Astrocyte (in vitro differentiated cells and primary cell): ENCODE results near the gene SMC3. TPM values are rescaled to one million over a fixed set of nuclear protein-coding genes. Genes with fewer than 3 reads are reported as not detected.
A peak's percentile ranks its signal among the peaks of the same experiment; 100 is the strongest.
"Not testable (repeated sequence)": the region's sequence is repeated elsewhere in the genome, so short reads cannot be mapped to it uniquely, and the experiment has no call there.

ENCODE experiments used
- DNase-seq: peaks from one replicate; pipeline ENCODE4 v3.0.0-alpha.2; 2010; ENCODE audit warnings: low read depth
- FAIRE-seq: peaks from 2 replicates; lab custom pipeline; 2011; peaks lifted over from hg19 to GRCh38; lab: Jason Lieb, UNC
- H2AFZ ChIP-seq: 2 replicates; pipeline ENCODE4 v1.6.0; 2012; ENCODE audit warnings: low read depth, low read length, inconsistent platforms
- H3K27ac ChIP-seq: 2 replicates; pipeline ENCODE4 v1.5.1; 2011; ENCODE audit warnings: low read depth, low read length, inconsistent platforms
- H3K27me3 ChIP-seq: 2 replicates; pipeline ENCODE4 v1.6.0; 2011; ENCODE audit warnings: low read length, inconsistent platforms; ENCODE audit not compliant: insufficient read depth
- H3K36me3 ChIP-seq: 2 replicates; pipeline ENCODE4 v1.5.1; 2011; ENCODE audit warnings: low read length, inconsistent platforms; ENCODE audit not compliant: insufficient read depth
- H3K4me1 ChIP-seq: 2 replicates; pipeline ENCODE4 v1.5.1; 2011; ENCODE audit warnings: low read length, inconsistent platforms; ENCODE audit not compliant: insufficient read depth
- H3K4me2 ChIP-seq: 2 replicates; pipeline ENCODE4 v1.6.0; 2012; ENCODE audit warnings: low read length, inconsistent platforms
- H3K4me3 ChIP-seq: 2 replicates; pipeline ENCODE4 v1.5.1; 2011; ENCODE audit warnings: low read depth, mild to moderate bottlenecking, low read length, inconsistent platforms; ENCODE audit not compliant: insufficient read depth
- H3K79me2 ChIP-seq: 2 replicates; pipeline ENCODE4 v1.6.0; 2012; ENCODE audit warnings: mild to moderate bottlenecking, low read length, inconsistent platforms; ENCODE audit not compliant: insufficient read depth
- H3K9ac ChIP-seq: 2 replicates; pipeline ENCODE4 v1.6.0; 2012; ENCODE audit warnings: mild to moderate bottlenecking, low read length, inconsistent platforms
- H3K9me3 ChIP-seq: 2 replicates; pipeline ENCODE4 v1.5.1; 2012; ENCODE audit warnings: low read depth, mild to moderate bottlenecking, low read length, inconsistent platforms; ENCODE audit not compliant: insufficient read depth
- H4K20me1 ChIP-seq: 2 replicates; pipeline ENCODE4 v1.6.0; 2012; ENCODE audit warnings: low read length, inconsistent platforms; ENCODE audit not compliant: insufficient read depth
- H3K27ac Mint-ChIP-seq: one replicate; pipeline ENCODE4 v1.8.0; 2021; ENCODE audit warnings: mild to moderate bottlenecking, mixed read lengths; ENCODE audit not compliant: unreplicated experiment
- H3K27me3 Mint-ChIP-seq: one replicate; pipeline ENCODE4 v1.8.0; 2021; ENCODE audit warnings: low read depth, mixed read lengths; ENCODE audit not compliant: unreplicated experiment
- H3K36me3 Mint-ChIP-seq: one replicate; pipeline ENCODE4 v1.8.0; 2021; ENCODE audit warnings: low read depth, mixed read lengths; ENCODE audit not compliant: unreplicated experiment
- H3K4me1 Mint-ChIP-seq: one replicate; pipeline ENCODE4 v1.8.0; 2021; ENCODE audit warnings: low read depth, mixed read lengths; ENCODE audit not compliant: unreplicated experiment
- H3K4me3 Mint-ChIP-seq: one replicate; pipeline ENCODE4 v1.8.0; 2021; ENCODE audit warnings: mild to moderate bottlenecking, moderate library complexity, mixed read lengths; ENCODE audit not compliant: unreplicated experiment
- H3K9me3 Mint-ChIP-seq: one replicate; pipeline ENCODE4 v1.8.0; 2021; ENCODE audit warnings: mild to moderate bottlenecking, mixed read lengths; ENCODE audit not compliant: unreplicated experiment
- EZH2 ChIP-seq: IDR thresholded peaks from 2 replicates; pipeline ENCODE4 v1.6.1; 2012; ENCODE audit warnings: mild to moderate bottlenecking, low read length, inconsistent platforms; ENCODE audit not compliant: insufficient read depth
- total RNA-seq: library from RNA; stranded (reverse); gene quantifications from 2 replicates; pipeline ENCODE4 v1.2.1, GENCODE V29; 2021
- TF ChIP-seq, protein P1 (sequence below): IDR thresholded peaks from 2 replicates; pipeline ENCODE4 v1.5.1; 2011; ENCODE audit warnings: low read depth, mild to moderate bottlenecking, inconsistent platforms, low read length, moderate library complexity; ENCODE audit not compliant: insufficient read depth

The SMC3 gene
- total RNA-seq, 1 donor from 2014 or later, result 27.2 TPM

DNA sequence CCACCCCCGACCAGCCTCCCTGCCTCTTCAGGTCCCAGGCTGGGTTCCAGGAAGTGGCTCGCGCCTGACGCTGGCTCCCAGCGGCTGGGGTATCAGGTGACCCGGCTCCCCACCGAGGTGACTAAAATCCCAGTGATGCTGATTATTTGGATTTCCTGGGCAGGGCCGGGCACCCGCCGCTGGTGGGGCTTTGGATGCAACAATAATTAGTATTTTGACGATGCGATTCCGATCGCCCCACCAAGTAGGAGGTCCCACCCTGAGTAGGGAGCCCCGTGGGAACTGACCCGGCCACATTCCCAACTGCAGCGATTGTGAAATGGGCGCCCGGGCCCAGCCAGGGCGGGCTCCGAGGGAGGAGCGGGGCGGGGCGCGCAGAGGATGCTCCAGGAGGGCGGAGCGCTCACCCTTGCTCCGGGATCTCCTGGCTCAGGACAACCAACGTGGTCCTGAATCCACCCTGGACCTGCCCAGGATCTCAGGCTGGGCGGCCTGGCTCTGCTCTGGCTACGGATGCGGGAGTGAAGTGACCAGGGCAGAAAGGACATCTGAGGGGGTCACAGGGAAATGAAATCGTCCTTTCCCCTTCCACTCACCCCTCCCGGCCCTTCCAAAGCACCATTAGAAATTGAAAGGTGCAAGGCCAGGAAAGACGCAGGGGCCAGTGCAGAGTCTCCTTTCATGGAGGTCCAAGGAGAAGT is 37.2 kb upstream of the SMC3 start:
- Mint-ChIP-seq H3K4me1 (peaks cover 41% of the 10 kb centered on the region), H3K9me3 (no peaks in the 10 kb centered on the region), H3K27me3 (no peaks in the 10 kb centered on the region), H3K27ac (peak overlapping the region; percentile 66), H3K36me3 (peaks cover 3% of the 10 kb centered on the region), H3K4me3 (no peak overlapping the region)
- Histone ChIP-seq H3K36me3 (no peaks in the 10 kb centered on the region), H3K9ac (peak overlapping the region; percentile 69), H3K4me1 (peaks cover 49% of the 10 kb centered on the region), H3K9me3 (no peaks in the 10 kb centered on the region), H2AFZ (peak overlapping the region; percentile 85), H3K27ac (peak overlapping the region; percentile 64), H4K20me1 (no peaks in the 10 kb centered on the region), H3K4me2 (peak overlapping the region; percentile 81), H3K79me2 (no peaks in the 10 kb centered on the region), H3K4me3 (peak overlapping the region; percentile 38), H3K27me3 (no peaks in the 10 kb centered on the region)
- TF ChIP-seq, protein P1, sequence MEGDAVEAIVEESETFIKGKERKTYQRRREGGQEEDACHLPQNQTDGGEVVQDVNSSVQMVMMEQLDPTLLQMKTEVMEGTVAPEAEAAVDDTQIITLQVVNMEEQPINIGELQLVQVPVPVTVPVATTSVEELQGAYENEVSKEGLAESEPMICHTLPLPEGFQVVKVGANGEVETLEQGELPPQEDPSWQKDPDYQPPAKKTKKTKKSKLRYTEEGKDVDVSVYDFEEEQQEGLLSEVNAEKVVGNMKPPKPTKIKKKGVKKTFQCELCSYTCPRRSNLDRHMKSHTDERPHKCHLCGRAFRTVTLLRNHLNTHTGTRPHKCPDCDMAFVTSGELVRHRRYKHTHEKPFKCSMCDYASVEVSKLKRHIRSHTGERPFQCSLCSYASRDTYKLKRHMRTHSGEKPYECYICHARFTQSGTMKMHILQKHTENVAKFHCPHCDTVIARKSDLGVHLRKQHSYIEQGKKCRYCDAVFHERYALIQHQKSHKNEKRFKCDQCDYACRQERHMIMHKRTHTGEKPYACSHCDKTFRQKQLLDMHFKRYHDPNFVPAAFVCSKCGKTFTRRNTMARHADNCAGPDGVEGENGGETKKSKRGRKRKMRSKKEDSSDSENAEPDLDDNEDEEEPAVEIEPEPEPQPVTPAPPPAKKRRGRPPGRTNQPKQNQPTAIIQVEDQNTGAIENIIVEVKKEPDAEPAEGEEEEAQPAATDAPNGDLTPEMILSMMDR, result no peak
- TF ChIP-seq EZH2, result no peak
- DNase-seq (peak; percentile 47), FAIRE-seq (no peak)

DNA sequence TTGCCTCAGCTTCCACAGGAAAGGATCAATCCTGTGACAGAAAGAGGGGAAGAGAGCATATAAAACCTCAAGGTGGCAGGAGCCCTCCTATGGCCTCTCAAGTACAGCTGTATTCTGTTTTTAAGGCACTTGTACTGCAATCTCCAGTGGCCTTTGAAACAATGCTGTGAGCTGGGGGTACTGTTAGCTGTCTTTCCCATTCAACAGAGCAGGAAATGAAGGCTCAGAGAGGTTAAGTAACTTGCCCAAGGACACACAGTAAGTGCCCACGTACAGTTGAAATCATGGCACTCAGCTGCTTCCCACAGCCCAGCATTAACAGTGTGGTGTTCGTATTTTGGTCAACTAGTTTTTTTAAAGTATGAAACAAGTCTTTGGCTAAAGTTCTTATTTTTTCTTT is 35.8 kb upstream of the SMC3 start:
- peaks cover 50% of the 10 kb centered on the region for H3K4me1 Mint-ChIP-seq

DNA sequence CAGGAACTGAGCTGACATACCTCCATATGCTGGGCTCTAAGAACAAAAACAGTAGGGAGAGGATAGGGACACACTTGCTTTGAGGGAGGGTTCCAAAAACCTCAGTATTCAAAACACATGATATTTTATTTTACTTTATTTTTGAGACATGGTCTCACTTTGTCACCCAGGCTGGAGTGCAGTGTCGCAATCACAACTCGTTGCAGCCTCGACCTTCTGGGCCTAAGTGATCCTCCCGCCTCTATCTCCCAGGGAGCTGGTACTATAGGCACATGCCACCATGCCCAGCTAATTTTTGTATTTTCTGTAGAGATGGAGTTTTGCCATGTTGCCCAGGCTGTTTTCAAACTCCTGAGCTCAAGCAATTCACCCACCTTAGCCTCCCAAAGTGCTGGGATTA is 34.9 kb upstream of the SMC3 start:
- H3K36me3 Mint-ChIP-seq, H3K79me2 ChIP-seq, H3K27ac ChIP-seq, H3K36me3 ChIP-seq, H3K4me3 ChIP-seq, H3K9me3 Mint-ChIP-seq, H3K27me3 Mint-ChIP-seq, H3K9ac ChIP-seq, FAIRE-seq, H3K9me3 ChIP-seq, H3K27me3 ChIP-seq, H3K27ac Mint-ChIP-seq, DNase-seq, H3K4me3 Mint-ChIP-seq, H3K4me2 ChIP-seq, H4K20me1 ChIP-seq, H2AFZ ChIP-seq: not testable (repeated sequence)
- peaks cover 48% of the 10 kb centered on the region for H3K4me1 ChIP-seq
- peaks cover 47% of the 10 kb centered on the region for H3K4me1 Mint-ChIP-seq

More for the DNA sequence above, 35.8 kb upstream of the SMC3 start:
- H3K27me3 Mint-ChIP-seq, result no peaks in the 10 kb centered on the region
- H3K9me3 ChIP-seq, result no peaks in the 10 kb centered on the region
- H3K27me3 ChIP-seq, result no peaks in the 10 kb centered on the region
- peak overlapping the region; percentile 26 for H3K27ac Mint-ChIP-seq
- FAIRE-seq (no peak), DNase-seq (no peak)
- no peaks in the 10 kb centered on the region for H3K9me3 Mint-ChIP-seq
- TF ChIP-seq, protein P1, result no peak
- no peak overlapping the region for H3K4me2 ChIP-seq
- H2AFZ ChIP-seq, result no peak overlapping the region
- peaks cover 50% of the 10 kb centered on the region for H3K4me1 ChIP-seq
- H3K4me3 Mint-ChIP-seq, result no peak overlapping the region
- H3K4me3 ChIP-seq, result no peak overlapping the region
- H3K27ac ChIP-seq, result no peak overlapping the region
- no peaks in the 10 kb centered on the region for H4K20me1 ChIP-seq
- no peak overlapping the region for H3K9ac ChIP-seq
- H3K36me3 Mint-ChIP-seq, result peaks cover 3% of the 10 kb centered on the region
- no peaks in the 10 kb centered on the region for H3K79me2 ChIP-seq
- H3K36me3 ChIP-seq, result no peaks in the 10 kb centered on the region
